Measurements from ENCODE around the gene DHCR7.

The DHCR7 gene

GRCh38 chr11:71387784-71388636 is 60.2 kb downstream of the DHCR7 start:
- no peak overlapping the region for H3K4me3 ChIP-seq (ENCODE audit: low read length in 2 of 2)
- H3K27ac ChIP-seq (ENCODE audit: low read depth in 2 of 2, low read length in 2 of 2): no peak overlapping the region
- H3K4me1 ChIP-seq (ENCODE audit: control insufficient read depth in 2 of 2, insufficient read depth in 2 of 2, low read length in 2 of 2): no peaks in the 10 kb centered on the region
- no peak overlapping the region for H3K9ac ChIP-seq (ENCODE audit: low read depth in 1 of 2, low read length in 2 of 2)
- no peaks in the 10 kb centered on the region for H3K9me3 ChIP-seq (ENCODE audit: control insufficient read depth in 2 of 2, low read length in 2 of 2)
- no peaks in the 10 kb centered on the region for H3K36me3 ChIP-seq (ENCODE audit: control insufficient read depth in 2 of 2, insufficient read depth in 2 of 2, low read length in 2 of 2)
- peaks cover 3 to 6% of the 10 kb centered on the region in 2 donors for H3K27me3 ChIP-seq (ENCODE audit: control insufficient read depth in 2 of 2, insufficient read depth in 2 of 2, low read length in 2 of 2)

GRCh38 chr11:71387200-71387599 is 61.0 kb downstream of the DHCR7 start:
- H3K36me3 ChIP-seq (ENCODE audit: control insufficient read depth in 2 of 2, insufficient read depth in 2 of 2, low read length in 2 of 2): no peaks in the 10 kb centered on the region
- no peak overlapping the region for H3K9ac ChIP-seq (ENCODE audit: low read depth in 1 of 2, low read length in 2 of 2)
- H3K27me3 ChIP-seq (ENCODE audit: control insufficient read depth in 2 of 2, insufficient read depth in 2 of 2, low read length in 2 of 2): peaks cover 0 to 4% of the 10 kb centered on the region in 2 donors
- no peaks in the 10 kb centered on the region for H3K9me3 ChIP-seq (ENCODE audit: control insufficient read depth in 2 of 2, low read length in 2 of 2)
- no peak overlapping the region for H3K27ac ChIP-seq (ENCODE audit: low read depth in 2 of 2, low read length in 2 of 2)
- no peaks in the 10 kb centered on the region for H3K4me1 ChIP-seq (ENCODE audit: control insufficient read depth in 2 of 2, insufficient read depth in 2 of 2, low read length in 2 of 2)
- no peak overlapping the region for H3K4me3 ChIP-seq (ENCODE audit: low read length in 2 of 2)

- no peaks in the 10 kb centered on the region for H3K4me1 ChIP-seq (ENCODE audit: control insufficient read depth in 2 of 2, insufficient read depth in 2 of 2, low read length in 2 of 2)
- H3K9me3 ChIP-seq (ENCODE audit: control insufficient read depth in 2 of 2, low read length in 2 of 2): no peaks in the 10 kb centered on the region
- H3K4me3 ChIP-seq (ENCODE audit: low read length in 2 of 2): no peak overlapping the region
- peaks cover 0 to under 1% of the 10 kb centered on the region in 2 donors for H3K27me3 ChIP-seq (ENCODE audit: control insufficient read depth in 2 of 2, insufficient read depth in 2 of 2, low read length in 2 of 2)
- H3K9ac ChIP-seq (ENCODE audit: low read depth in 1 of 2, low read length in 2 of 2): no peak overlapping the region
- H3K27ac ChIP-seq (ENCODE audit: low read depth in 2 of 2, low read length in 2 of 2): no peak overlapping the region
- H3K36me3 ChIP-seq (ENCODE audit: control insufficient read depth in 2 of 2, insufficient read depth in 2 of 2, low read length in 2 of 2): no peaks in the 10 kb centered on the region
Observed at GRCh38 chr11:71386202-71386601, 62.0 kb downstream of the DHCR7 start.

GRCh38 chr11:71385091-71385490 is 63.1 kb downstream of the DHCR7 start:
- Histone ChIP-seq H3K27me3 (ENCODE audit: control insufficient read depth in 2 of 2, insufficient read depth in 2 of 2, low read length in 2 of 2) (no peaks in the 10 kb centered on the region), H3K4me1 (ENCODE audit: control insufficient read depth in 2 of 2, insufficient read depth in 2 of 2, low read length in 2 of 2) (no peaks in the 10 kb centered on the region), H3K27ac (ENCODE audit: low read depth in 2 of 2, low read length in 2 of 2) (no peak overlapping the region), H3K9me3 (ENCODE audit: control insufficient read depth in 2 of 2, low read length in 2 of 2) (no peaks in the 10 kb centered on the region), H3K36me3 (ENCODE audit: control insufficient read depth in 2 of 2, insufficient read depth in 2 of 2, low read length in 2 of 2) (no peaks in the 10 kb centered on the region), H3K4me3 (ENCODE audit: low read length in 2 of 2) (no peak overlapping the region), H3K9ac (ENCODE audit: low read depth in 1 of 2, low read length in 2 of 2) (no peak overlapping the region)

GRCh38 chr11:71384561-71384960 is 63.6 kb downstream of the DHCR7 start:
- Histone ChIP-seq H3K27me3 (ENCODE audit: control insufficient read depth in 2 of 2, insufficient read depth in 2 of 2, low read length in 2 of 2) (no peaks in the 10 kb centered on the region), H3K36me3 (ENCODE audit: control insufficient read depth in 2 of 2, insufficient read depth in 2 of 2, low read length in 2 of 2) (no peaks in the 10 kb centered on the region), H3K9ac (ENCODE audit: low read depth in 1 of 2, low read length in 2 of 2) (no peak overlapping the region), H3K4me3 (ENCODE audit: low read length in 2 of 2) (no peak overlapping the region), H3K27ac (ENCODE audit: low read depth in 2 of 2, low read length in 2 of 2) (no peak overlapping the region), H3K4me1 (ENCODE audit: control insufficient read depth in 2 of 2, insufficient read depth in 2 of 2, low read length in 2 of 2) (no peaks in the 10 kb centered on the region), H3K9me3 (ENCODE audit: control insufficient read depth in 2 of 2, low read length in 2 of 2) (no peaks in the 10 kb centered on the region)
